Fibroblast of pulmonary artery (primary cell): ENCODE measurements around the gene MAPK9.

Source experiments
- DNase-seq: peaks from one replicate; pipeline ENCODE4 v3.0.0-alpha.2; 2010; ENCODE audit warnings: low read depth
- H3K4me3 ChIP-seq: replicated peaks from 2 replicates; pipeline ENCODE4 v1.5.1; 2011; ENCODE audit warnings: low read depth, mild to moderate bottlenecking, control low read depth, low read length, moderate library complexity
- CTCF ChIP-seq: IDR thresholded peaks from 2 replicates; pipeline ENCODE4 v1.5.1; 2011; ENCODE audit warnings: mild to moderate bottlenecking, control low read depth, low read length, inconsistent platforms; ENCODE audit errors: missing control alignments

The MAPK9 gene

DNA sequence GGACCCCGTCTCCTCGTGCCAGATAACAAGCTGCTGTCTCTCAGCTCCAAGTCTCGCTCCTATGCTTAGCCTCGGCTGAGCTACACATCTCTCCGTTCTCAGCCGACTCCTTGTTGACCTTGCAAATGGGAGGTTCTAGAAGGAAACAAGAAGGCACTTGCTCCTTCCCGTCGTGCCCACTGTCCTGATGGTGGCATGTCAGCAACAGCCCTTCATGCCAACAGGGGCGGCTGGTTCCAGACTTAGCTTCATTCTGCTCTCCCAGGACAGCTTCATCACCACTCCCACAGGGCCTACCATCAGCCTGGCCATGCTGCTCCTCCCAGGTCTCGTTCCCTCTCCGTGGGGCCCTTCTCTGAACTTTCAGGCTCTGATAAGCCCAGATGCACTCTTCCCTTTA, 69.8 kb downstream of the MAPK9 start:
- no peak overlapping the region for H3K4me3 ChIP-seq
- no peak for TF ChIP-seq CTCF
- no peak for DNase-seq

- no peak for TF ChIP-seq CTCF
- DNase-seq, result no peak
- no peak overlapping the region for H3K4me3 ChIP-seq
These were observed 74.1 kb downstream of the MAPK9 start for GRCh38 chr5:180217797-180218196.

DNA sequence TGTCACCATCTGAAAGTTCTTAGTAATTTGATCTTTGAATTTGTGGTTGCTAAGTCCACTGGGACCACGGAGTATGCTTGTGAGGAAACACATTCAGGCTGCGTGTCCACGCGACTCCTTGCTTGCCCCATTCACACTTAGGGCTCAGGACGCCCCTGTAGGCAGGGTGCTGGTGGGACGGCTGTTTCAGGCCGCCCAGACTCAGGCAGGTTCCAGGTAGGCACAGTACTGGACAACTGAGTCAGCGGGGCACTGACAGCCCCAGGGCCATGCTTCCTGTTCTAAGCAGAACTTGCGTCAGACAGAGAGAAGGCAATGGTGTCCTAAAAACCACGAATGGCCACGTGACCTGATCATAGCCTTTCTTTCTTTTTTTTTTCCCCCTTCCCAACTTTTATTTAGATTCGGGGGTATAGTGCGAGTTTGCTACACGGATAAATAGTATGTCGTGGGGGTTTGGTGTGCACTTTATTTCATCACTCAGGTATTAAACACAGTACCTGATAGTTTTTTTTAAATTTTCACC, 75.2 kb downstream of the MAPK9 start:
- no peak for TF ChIP-seq CTCF
- H3K4me3 ChIP-seq, result no peak overlapping the region
- no peak for DNase-seq

DNA sequence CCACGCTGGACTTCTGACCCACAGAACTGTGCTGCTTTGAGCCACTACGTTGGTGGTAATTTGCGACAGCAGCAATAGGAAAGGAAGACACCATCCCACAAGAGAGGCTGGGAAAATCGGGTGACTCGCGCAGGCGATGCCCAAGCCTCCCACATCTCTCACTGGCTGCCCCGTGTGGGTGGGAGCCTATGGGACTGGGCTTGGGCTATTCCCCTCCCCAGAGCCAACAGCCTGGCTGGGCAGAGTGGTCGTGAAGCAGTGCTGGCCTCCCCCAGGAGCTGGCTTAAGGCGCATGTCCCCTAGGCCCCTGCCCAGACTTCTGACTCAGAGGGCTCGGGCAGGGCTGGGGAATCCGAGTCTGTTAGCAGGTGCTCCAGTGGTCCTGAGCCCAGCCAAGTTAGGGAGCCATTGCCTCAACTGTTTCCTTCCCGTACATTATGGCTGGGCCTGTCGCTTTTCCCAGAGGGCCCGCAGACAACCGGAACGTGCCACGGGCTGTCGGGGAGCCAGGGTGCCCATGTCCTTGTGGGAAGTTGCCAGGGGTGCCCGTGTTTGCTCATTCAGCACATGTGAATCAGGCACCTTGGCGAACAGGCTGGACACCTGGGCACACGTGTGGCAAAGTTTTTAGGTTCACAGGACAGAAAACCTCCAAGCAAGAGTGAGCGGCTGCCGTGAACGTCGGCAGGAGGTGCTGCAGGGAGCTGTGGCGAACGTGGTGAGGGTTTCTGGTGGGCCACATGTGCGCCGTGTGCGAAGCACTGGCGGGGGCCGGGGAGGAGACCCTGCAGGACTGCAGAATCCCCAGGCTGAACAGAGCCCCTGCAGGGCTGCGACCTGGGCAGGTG, 75.9 kb downstream of the MAPK9 start:
- no peak overlapping the region for H3K4me3 ChIP-seq
- DNase-seq, result no peak
- TF ChIP-seq CTCF, result no peak

DNA sequence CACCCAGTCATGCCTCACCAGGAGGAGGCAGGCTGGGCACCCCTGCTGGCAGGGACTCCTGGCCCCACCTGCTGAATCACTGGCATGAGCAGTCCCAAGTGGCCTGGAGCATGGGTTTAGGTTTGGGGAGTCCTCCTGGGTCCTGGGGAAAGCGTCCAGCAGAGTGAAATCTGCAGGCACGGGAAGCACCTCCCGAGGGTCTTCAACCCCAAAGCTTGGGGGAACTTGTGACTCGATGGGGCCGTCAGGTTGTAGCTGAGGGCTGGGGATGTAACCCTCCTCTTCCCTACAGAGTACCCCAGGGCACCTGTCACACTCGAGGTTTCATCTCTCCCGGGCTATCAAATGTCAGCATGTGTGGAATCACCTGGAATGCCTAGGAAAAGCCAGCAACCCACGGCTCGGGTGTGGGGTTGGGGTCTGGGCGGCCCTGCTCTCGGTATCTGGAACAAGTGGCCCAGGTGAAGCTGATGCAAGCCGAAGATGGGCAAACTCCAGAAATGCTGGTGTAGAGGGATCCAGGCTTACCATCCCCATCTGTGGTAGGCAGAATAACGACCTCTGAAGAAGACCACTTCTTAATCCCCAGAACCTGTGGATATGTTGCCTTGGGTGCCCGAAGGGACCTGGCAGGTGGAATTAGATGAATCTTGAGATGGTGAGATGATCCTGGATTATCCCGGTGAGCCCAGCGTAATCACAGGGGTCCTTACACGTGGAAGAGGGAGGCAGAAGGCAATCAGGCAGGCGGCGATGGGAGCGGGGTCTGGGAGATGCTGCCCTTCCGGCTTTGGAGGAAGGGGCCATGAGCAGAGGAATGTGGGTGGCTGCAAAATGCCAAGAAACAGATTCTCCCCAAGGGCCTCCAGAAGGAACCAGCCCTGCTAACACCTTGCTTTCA, 76.8 kb downstream of the MAPK9 start:
- DNase-seq, result no peak
- no peak for TF ChIP-seq CTCF
- H3K4me3 ChIP-seq, result no peak overlapping the region

- H3K4me3 ChIP-seq, result no peak overlapping the region
- no peak for TF ChIP-seq CTCF
- DNase-seq, result no peak
These were observed 78.2 kb downstream of the MAPK9 start for GRCh38 chr5:180213657-180214207.
